Transverse colon (tissue), 3 donors: ENCODE results near the gene RPL37.

ENCODE experiments used
- CTCF ChIP-seq, 5 experiments: fragments of 200-600 bp in 3 of 5; fragments of 450-650 bp in 2 of 5; sonication (generic) in 3 of 5; IDR thresholded peaks; 1 replicate in 2 of 5; 2 replicates in 3 of 5; pipeline ENCODE4 v1.5.1; 2016 to 2017; ENCODE audit warnings: antibody characterized with exemption in 5 of 5, inconsistent platforms in 3 of 5, mild to moderate bottlenecking in 2 of 5, moderate library complexity in 1 of 5
- EP300 ChIP-seq: sonication (generic); formaldehyde crosslinking; IDR thresholded peaks from one replicate; pipeline ENCODE4 v1.6.1; 2017; ENCODE audit warnings: antibody characterized with exemption, low read depth
- POLR2A ChIP-seq: fragments of 450-650 bp; IDR thresholded peaks from one replicate; pipeline ENCODE4 v1.6.1; 2016; ENCODE audit warnings: antibody characterized with exemption, mild to moderate bottlenecking, moderate library complexity

GRCh38 chr5:40832345-40832744 is 2.7 kb downstream of the RPL37 start:
- TF ChIP-seq POLR2A (no peak), CTCF (IDR thresholded peaks at IDR 0.05) (no peak), EP300 (no peak)
